Measurements from ENCODE around the gene MYCBP2.

GRCh38 chr13:77265336-77265735 is 61.6 kb downstream of the MYCBP2 start:
- TF ChIP-seq, protein P1, sequence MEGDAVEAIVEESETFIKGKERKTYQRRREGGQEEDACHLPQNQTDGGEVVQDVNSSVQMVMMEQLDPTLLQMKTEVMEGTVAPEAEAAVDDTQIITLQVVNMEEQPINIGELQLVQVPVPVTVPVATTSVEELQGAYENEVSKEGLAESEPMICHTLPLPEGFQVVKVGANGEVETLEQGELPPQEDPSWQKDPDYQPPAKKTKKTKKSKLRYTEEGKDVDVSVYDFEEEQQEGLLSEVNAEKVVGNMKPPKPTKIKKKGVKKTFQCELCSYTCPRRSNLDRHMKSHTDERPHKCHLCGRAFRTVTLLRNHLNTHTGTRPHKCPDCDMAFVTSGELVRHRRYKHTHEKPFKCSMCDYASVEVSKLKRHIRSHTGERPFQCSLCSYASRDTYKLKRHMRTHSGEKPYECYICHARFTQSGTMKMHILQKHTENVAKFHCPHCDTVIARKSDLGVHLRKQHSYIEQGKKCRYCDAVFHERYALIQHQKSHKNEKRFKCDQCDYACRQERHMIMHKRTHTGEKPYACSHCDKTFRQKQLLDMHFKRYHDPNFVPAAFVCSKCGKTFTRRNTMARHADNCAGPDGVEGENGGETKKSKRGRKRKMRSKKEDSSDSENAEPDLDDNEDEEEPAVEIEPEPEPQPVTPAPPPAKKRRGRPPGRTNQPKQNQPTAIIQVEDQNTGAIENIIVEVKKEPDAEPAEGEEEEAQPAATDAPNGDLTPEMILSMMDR (IDR thresholded peaks at IDR 0.05): no peak
- TF ChIP-seq POLR2A (IDR thresholded peaks at IDR 0.05): no peak
